Activated CD4-positive, alpha-beta T cell treated with anti-CD3 and anti-CD28 coated beads, Interleukin-2, amount 50 U/mL, for 24 hours (primary cell): Measurements from ENCODE around the gene FETUB.
"Not testable (repeated sequence)": the region's sequence is repeated elsewhere in the genome, so short reads cannot be mapped to it uniquely, and the experiment has no call there.

Experiments
- DNase-seq, 2 donors: peaks; one replicate each; pipeline ENCODE4 v3.0.0-alpha.2; 2020; ENCODE audit warnings: low read depth in 1 of 2, low spot score in 1 of 2

FETUB gene

DNA sequence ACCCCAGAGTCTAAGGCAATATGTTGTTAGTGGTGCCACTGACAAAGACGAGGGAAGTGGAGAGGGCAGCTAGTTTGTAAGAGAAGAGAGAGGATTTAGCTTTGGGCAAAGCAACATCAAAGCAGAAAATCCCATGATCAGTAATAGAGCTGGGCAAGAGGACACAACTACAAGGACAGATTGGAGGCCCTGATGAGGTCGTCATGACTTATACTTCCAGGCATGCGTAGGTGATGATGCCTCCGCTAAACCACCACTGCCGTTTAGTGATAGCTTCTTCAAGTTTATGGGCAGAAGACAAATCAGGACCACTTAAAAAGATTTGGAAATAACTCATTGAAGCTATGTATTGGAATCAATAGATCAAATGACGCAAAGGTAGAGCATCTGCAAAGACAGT lies 28.2 kb downstream of the FETUB start:
- DNase-seq, result no peak

DNA sequence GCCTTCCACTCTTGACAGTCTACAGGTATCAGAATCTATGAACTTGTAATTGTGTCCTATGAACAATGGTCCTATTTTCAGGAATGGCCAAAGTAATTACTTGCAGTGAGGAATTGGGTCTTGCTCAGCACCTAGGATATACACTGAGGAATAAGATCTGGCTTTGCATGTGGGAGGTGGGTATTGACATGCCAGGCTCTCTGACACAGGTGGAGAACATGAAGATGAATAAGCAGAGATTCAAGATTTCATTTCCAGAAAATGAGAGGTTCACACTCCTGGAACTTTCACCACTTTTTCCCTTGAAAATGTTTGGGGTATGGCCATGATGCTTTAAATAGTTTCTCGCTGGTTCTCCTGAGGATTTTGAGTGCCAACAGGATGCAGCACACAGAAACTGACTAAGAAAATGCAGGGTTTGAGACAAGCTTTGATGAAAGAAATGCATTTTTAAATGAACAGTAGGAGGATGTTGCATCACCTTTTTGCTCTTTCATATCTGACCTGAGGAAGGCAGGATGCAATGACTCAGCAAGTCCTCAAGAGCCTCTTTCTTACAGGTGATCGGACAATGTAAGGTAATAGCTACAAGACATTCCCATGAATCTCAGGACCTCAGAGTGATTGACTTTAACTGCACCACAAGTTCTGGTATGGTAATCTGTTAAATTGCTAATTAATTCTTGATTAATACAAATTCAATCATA lies 29.3 kb downstream of the FETUB start:
- DNase-seq, result no peak

DNA sequence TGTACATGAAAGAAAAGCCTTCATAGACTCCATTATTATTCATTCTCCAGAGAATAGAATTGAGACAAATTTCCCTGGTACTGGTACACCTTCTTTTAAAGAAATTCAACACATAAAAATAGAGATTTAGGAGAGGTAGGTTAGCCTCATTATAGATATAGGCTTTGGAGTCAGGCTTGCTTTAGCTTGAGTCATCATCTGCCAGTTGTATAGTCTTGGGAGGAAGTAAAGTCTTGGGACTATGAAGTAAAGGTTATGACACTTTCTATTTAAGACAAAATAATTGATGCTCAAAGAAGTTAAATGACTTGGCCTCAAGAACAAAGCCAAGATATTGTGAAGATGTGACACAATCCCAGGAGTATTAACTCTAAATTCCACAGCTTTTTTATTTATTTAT lies 30.0 kb downstream of the FETUB start:
- DNase-seq, result no peak

DNA sequence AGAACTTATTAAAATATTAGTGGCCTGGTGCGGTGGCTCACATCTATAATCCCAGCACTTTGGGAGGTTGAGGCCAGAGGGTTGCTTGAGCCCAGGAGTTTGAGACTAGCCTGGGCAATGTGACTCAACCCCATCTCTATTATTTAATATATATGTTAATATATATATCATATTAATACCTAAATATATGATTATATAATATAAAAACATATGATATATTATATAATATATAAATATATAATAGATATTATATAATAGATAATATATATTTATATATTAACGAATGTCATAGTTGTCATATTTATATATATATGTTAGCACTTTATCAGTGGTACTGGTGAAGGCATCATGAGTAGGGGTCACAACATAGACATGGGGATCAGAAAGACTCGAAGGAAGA lies 30.9 kb downstream of the FETUB start:
- no peak for DNase-seq

DNA sequence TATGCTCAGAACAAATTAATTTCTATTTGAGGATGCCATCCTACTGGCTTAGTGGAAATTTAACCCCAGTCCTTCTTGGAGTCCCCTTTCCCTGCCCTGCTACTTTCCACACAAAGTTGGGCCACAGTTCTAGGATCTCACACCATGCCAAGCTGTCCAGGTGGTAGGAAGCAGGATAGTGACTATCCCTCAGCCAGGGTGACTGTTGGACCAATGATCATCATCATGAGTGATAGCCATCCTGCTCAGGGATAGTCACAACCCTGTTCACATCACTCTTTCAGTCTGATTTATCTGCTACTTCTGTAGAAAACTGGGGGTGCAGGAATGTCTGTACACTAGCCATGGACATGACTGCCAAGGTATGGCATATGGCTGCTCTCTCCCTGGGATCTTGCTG lies 38.4 kb downstream of the FETUB start:
- DNase-seq, result no peak

DNA sequence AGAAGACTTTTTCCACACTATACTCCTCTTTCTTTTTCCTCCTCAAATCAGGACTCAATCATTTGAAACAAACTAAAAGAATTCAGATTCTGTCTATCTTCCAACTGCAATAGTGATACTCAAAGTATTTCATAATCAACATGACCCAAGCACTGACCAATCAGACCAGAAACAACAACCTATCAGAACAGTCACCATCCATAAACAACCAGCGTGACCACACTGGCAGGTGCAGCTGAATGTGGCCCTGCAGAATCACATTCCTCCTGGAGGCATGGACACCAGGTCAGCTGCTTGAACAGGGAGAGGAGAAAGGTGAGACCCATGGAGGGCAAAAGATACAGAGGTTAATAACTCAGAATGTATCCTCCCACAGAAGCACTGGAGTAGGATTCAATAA lies 39.0 kb downstream of the FETUB start:
- DNase-seq, result no peak

DNA sequence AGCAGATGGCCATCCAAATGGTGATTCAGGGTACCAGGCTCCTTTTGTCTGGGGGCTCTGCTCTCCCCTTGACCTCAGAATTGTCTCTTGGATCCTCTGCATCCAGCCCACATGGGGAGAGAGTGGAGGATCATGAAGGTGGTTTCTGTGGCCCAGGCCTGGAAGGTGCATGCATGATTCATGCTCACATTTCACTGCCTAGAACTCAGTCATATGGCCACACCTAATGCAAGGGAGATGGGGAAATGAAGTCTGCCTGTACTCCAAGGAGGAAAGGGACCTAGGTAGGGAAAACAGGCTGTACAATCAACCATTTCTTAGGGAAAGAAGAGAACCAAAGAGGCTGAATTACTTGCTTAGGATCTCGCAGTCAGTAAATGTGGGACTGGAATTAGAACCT lies 40.7 kb downstream of the FETUB start:
- no peak for DNase-seq

DNA sequence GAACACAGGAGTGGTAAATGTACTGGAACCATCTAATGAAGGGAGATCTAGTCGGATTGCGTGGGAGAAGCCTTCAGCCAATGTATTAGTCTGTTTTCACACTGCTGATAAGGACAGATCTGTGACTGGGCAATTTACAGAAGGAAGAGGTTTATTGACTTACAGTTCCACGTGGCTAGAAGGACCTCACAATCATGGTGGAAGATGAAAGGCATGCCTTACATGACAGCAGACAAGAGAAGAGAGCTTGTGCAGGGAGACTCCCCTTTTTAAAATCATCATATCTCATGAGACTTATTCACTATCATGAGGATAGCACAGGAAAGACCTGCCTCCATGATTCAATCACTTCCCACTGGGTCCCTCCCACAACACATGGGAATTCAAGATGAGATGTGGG lies 42.6 kb downstream of the FETUB start:
- no peak for DNase-seq

DNA sequence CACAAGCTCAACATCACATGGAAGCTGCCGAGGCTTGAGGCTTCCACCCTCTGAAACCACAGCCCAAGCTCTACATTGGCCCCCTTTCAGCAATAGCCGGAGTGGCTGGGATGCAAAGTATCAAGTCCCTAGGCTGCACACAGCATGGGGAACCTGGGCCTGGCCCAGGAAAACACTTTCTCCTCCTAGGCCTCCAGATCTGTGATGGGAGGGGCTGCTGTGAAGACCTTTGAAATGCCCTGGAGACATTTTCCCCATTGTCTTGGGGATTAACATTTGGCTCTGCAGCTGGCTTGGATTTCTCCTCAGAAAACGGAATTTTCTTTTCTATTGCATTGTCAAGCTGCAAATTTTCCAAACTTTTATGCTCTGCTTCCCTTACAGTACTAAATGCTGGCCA lies 43.8 kb downstream of the FETUB start:
- no peak for DNase-seq

DNA sequence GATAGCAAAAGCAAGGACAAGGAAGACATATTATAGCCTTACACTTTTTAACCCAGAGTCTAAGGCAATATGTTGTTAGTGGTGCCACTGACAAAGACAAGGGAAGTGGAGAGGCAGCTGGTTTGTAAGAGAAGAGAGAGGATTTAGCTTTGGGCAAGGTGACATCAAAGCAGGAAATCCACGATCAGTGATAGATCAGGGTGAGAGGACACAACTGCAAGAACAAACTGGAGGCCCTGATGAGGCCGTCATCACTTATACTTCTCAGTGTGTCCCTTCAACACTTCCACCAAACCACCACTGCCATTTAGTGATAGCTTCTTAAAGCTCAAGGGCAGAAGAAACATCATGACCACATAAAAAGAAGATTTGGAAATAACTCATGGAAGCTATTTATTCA lies 46.3 kb downstream of the FETUB start:
- DNase-seq, result not testable (repeated sequence)

DNA sequence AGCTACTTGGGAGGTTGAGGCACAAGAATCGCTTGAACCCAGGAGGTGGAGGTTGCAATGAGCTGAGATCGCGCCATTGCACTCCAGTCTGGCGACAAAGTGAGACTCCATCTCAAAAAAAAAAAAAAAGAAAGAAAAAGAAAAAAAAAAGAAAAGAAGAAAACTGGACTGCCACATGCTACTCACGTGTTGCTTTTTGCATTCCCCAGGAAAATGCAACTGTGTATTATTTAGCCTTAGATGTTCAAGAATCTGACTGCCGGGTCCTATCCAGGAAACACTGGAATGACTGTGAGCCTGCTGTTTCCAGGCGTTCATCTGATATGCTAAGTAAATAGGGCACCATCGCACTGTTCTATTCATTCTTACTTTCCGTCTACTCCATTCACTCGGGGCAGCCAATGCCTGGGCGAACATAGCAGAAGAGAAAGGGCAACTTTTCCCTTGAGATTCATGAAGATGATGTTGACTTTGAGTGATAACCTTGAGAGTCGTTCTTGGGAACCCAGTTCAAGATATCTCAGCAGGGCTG lies 47.0 kb downstream of the FETUB start:
- DNase-seq, result no peak

DNA sequence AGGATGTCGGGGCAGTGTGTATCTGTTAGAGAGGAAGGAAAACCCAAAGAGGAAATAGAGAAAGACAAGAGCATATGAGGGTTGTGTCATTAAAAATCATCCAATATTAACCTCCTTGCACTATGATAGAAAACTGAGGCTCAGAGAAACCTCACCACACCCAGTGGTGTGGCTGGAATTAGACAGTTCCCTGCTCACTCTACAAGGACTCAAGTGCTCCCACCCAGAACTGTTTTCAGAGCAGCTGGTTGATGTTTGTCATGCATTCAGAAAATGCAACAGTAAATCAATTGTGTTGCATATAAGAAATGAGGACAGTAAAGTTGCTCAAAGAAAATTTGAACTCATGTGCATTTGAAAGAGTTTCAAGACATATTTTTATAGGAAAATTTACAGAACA lies 50.1 kb downstream of the FETUB start:
- not testable (repeated sequence) for DNase-seq

DNA sequence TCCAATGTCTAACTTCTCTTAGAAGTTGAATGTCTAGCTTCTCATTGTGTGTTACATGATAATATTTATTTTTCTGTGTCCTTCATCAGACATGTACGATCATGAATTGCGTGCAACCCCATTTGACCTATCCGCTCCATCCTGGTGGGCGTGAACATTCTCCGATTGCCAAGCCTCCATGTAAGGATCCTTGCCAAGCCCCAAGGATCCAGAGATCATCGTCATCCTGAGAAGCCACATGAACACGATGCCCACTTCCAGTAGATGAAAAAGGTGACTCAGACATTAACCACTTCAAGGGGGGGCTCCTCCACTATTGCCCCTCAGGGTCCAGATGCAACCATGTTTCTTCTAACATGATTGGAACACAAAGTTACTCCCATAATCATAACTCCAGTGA lies 51.5 kb downstream of the FETUB start:
- DNase-seq, result no peak

DNA sequence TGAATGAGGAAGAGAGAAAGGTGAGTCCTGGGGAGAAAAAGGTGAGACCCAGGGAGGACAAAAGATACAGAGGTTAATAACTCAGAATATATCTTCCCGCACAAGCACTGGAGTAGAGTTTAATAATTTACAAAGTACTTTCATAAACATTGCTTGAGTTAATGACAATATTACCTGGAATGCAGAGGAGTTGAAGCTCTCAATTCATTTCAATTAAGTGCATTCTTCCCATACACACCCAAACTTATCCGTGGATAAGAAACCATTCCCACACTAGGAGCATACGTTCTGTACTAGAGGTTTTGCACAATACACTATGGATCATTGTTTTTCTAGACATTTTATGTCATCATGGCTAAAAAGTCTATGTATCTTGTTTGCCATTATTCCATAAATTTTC lies 53.6 kb downstream of the FETUB start:
- no peak for DNase-seq

DNA sequence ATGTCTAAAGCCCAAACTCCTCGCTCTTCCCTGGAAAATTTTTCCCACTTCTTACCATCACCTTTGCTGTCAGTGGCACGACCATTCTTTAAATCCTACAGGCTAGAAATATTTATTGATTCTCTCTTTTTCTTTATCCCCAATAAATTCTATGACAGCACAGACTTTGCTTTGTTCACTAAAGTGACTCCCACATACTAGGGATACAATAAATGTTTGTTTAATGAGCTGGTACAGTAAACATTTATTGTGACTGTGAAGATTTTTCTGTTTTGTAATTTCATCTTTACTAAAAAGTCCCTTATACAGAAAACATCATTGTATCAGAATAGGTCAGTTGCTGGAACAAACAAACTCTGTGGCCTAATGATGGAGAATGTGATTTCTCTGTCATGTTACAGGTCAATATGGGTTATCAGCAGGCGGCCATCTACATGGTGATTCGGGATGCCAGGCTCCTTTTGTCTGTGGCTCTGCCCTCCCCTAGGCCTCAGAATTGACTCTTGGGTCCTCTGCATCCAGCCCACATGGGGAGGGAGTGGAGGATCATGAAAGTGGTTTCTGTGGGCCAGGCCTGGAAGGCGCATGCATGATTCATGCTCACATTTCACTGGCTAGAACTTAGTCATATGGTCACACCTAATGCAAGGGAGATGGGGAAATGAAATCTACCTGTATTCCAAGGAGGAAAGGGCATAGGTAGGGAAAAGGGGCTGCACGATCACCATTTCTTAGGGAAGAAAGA lies 54.3 kb downstream of the FETUB start:
- no peak for DNase-seq

DNA sequence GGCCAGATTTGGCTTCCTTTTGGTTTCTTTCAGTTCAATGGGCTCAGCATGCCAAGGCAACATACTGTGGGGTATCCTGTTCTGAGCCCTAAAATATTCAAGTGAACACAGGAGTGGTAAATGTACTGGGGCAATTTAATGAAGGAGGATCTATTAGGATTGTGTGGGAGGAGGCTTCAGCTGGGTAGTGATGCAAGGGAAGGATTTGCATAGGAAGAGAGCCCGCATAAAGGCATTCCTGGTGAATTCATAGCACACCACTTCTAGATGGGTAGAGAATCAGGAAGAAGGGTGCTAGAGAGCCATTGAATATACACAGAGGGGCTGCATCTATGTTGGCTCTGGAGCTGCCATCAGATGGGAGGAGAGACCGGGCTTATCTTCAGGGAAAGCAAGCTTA lies 56.3 kb downstream of the FETUB start:
- no peak for DNase-seq

DNA sequence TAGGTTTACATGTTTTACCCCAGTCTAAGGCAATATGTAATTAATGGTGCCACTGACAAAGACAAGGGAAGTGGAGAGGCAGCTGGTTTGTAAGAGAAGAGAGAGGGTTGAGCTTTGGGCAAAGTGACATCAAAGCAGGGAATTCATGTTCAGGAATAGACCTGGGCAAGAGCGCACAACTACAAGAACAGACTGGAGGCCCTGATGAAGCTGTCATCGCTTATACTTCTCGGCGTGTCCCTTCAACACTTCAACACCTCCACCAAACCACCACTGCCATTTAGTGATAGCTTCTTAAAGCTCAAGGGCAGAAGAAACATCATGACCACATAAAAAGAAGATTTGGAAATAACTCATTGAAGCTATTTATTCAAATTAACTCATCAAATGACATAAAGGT lies 57.3 kb downstream of the FETUB start:
- DNase-seq, result no peak

DNA sequence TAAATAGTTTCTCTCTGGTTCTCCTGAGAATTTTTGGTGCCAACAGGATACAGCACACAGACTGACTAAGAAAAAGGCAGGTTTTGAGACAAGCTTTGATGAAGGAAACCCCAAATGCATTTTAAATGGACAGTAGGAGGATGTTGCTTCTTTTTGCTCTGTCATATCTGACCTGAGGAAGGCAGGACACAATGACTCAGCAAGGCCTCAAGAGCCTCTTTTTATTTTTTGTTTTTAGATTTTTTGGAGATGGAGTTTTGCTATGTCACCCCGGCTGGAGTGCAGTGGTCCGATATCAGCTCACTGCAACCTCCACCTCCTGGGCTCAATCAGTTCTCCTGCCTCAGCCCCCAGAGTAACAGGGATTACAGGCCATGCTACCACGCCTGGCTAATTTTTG lies 60.1 kb downstream of the FETUB start:
- DNase-seq, result no peak

DNA sequence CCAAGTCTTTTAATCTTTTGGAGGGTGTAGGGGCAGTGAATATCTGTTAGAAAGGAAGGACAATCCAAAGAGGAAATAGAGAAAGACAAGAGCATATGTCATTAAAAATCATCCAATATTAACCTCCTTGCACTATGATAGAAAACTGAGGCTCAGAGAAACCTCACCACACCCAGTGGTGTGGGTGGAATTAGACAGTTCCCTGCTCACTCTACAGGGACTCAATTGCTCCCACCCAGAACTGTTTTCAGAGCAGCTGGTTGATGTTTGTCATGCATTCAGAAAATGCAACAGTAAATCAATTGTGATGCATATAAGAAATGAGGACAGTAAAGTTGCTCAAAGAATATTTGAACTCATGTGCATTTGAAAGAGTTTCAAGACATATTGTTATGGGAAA lies 62.3 kb downstream of the FETUB start:
- not testable (repeated sequence) for DNase-seq
